HEK293 (cell line): ENCODE measurements around the gene WNT5B.

Experiments
- CTCF ChIA-PET: fragments of 350-600 bp; formaldehyde crosslinking; extraction: SDS; loops from one replicate; lab custom pipeline; 2021; ENCODE audit warnings: antibody characterized with exemption; lab: Yijun Ruan, JAX
- POLR2A ChIA-PET: fragments of 300-600 bp; formaldehyde crosslinking; extraction: SDS; loops from one replicate; lab custom pipeline; 2020; ENCODE audit warnings: antibody characterized with exemption, inconsistent platforms; lab: Yijun Ruan, JAX
- H3K27ac ChIP-seq: fragments of 200-500 bp; sonication (Bioruptor generic); 2 replicates; pipeline ENCODE4 v1.5.1; 2014; ENCODE audit warnings: low read depth, low read length, control low read depth, inconsistent platforms; ENCODE audit errors: extremely low read depth
- H3K36me3 ChIP-seq, 2 experiments: fragments of 200-500 bp in 1 of 2; sonication (Bioruptor generic) in 1 of 2; 1 replicate in 1 of 2; 2 replicates in 1 of 2; pipeline ENCODE4 v1.5.1; 2014 to 2017; ENCODE audit warnings: inconsistent platforms in 2 of 2, low read length in 2 of 2; ENCODE audit not compliant: control insufficient read depth in 2 of 2, insufficient read depth in 1 of 2
- H3K4me1 ChIP-seq: fragments of 200-500 bp; sonication (Bioruptor generic); 2 replicates; pipeline ENCODE4 v1.5.1; 2014; ENCODE audit warnings: mild to moderate bottlenecking, low read length, inconsistent platforms; ENCODE audit not compliant: control insufficient read depth, insufficient read depth
- H3K4me3 ChIP-seq: 2 replicates; pipeline ENCODE4 v1.5.1; 2011; ENCODE audit warnings: low read depth, mild to moderate bottlenecking, control low read depth, low read length, moderate library complexity
- H3K9me3 ChIP-seq: fragments of 200-500 bp; sonication (Bioruptor generic); 2 replicates; pipeline ENCODE4 v1.5.1; 2014; ENCODE audit warnings: low read depth, low read length, inconsistent platforms; ENCODE audit not compliant: control insufficient read depth, insufficient read depth
- CTCF ChIP-seq: fragments of 450-650 bp; formaldehyde crosslinking; IDR thresholded peaks from 2 replicates; pipeline ENCODE4 v1.5.1; 2016; ENCODE audit warnings: missing biosample characterization, missing genetic modification characterization
- KLF10 ChIP-seq: fragments of 450-650 bp; IDR thresholded peaks from 2 replicates; pipeline ENCODE4 v1.5.1; 2018; ENCODE audit warnings: missing biosample characterization, mild to moderate bottlenecking, missing genetic modification characterization
- KLF9 ChIP-seq: fragments of 450-650 bp; formaldehyde crosslinking; IDR thresholded peaks from 2 replicates; pipeline ENCODE4 v1.5.1; 2016; ENCODE audit warnings: missing biosample characterization, missing genetic modification characterization, low read depth
- MZF1 ChIP-seq: fragments of 450-650 bp; formaldehyde crosslinking; IDR thresholded peaks from 2 replicates; pipeline ENCODE4 v1.5.1; 2017; ENCODE audit warnings: missing biosample characterization, missing genetic modification characterization, borderline replicate concordance
- PRDM1 ChIP-seq: fragments of 450-650 bp; formaldehyde crosslinking; IDR thresholded peaks from 2 replicates; pipeline ENCODE4; 2016; ENCODE audit warnings: missing biosample characterization, missing genetic modification characterization
- TRIM28 ChIP-seq: IDR thresholded peaks from 2 replicates; pipeline ENCODE4 v1.6.1; 2011; ENCODE audit warnings: low read length, control low read depth, borderline replicate concordance
- WT1 ChIP-seq: fragments of 450-650 bp; formaldehyde crosslinking; IDR thresholded peaks from 2 replicates; pipeline ENCODE4 v1.5.1; 2016; ENCODE audit warnings: missing biosample characterization, missing genetic modification characterization
- ZBTB1 ChIP-seq: fragments of 450-650 bp; formaldehyde crosslinking; IDR thresholded peaks from 2 replicates; pipeline ENCODE4 v1.5.1; 2016; ENCODE audit warnings: missing biosample characterization, missing genetic modification characterization
- ZBTB20 ChIP-seq: fragments of 450-650 bp; formaldehyde crosslinking; IDR thresholded peaks from 2 replicates; pipeline ENCODE4 v1.5.1; 2016; ENCODE audit warnings: missing biosample characterization, missing genetic modification characterization
- ZBTB8A ChIP-seq: fragments of 450-650 bp; formaldehyde crosslinking; IDR thresholded peaks from 2 replicates; pipeline ENCODE4 v1.5.1; 2016; ENCODE audit warnings: missing biosample characterization, missing genetic modification characterization
- ZFP41 ChIP-seq: fragments of 450-650 bp; formaldehyde crosslinking; IDR thresholded peaks from 2 replicates; pipeline ENCODE4 v1.5.1; 2016; ENCODE audit warnings: missing biosample characterization, missing genetic modification characterization, borderline replicate concordance
- ZIC2 ChIP-seq: fragments of 450-650 bp; formaldehyde crosslinking; IDR thresholded peaks from 2 replicates; pipeline ENCODE4 v1.5.1; 2016; ENCODE audit warnings: missing biosample characterization, missing genetic modification characterization
- ZNF23 ChIP-seq: fragments of 450-650 bp; formaldehyde crosslinking; IDR thresholded peaks from 2 replicates; pipeline ENCODE4 v1.5.1; 2016; ENCODE audit warnings: missing biosample characterization, missing genetic modification characterization, borderline replicate concordance
- ZNF24 ChIP-seq: fragments of 450-650 bp; formaldehyde crosslinking; IDR thresholded peaks from 2 replicates; pipeline ENCODE4 v1.5.1; 2016; ENCODE audit warnings: missing biosample characterization, missing genetic modification characterization
- ZNF311 ChIP-seq: fragments of 450-650 bp; formaldehyde crosslinking; IDR thresholded peaks from 2 replicates; pipeline ENCODE4 v1.5.1; 2017; ENCODE audit warnings: missing biosample characterization, missing genetic modification characterization, borderline replicate concordance
- ZNF654 ChIP-seq: fragments of 450-650 bp; formaldehyde crosslinking; IDR thresholded peaks from 2 replicates; pipeline ENCODE4 v1.5.1; 2016; ENCODE audit warnings: low read depth, missing biosample characterization, missing genetic modification characterization
- ZNF660 ChIP-seq: fragments of 450-650 bp; IDR thresholded peaks from 2 replicates; pipeline ENCODE4 v1.5.1; 2018; ENCODE audit warnings: missing biosample characterization, mild to moderate bottlenecking, missing genetic modification characterization
- ZNF777 ChIP-seq: fragments of 450-650 bp; formaldehyde crosslinking; IDR thresholded peaks from 2 replicates; pipeline ENCODE4 v1.5.1; 2017; ENCODE audit warnings: missing biosample characterization, missing genetic modification characterization, borderline replicate concordance
- ZNF843 ChIP-seq: fragments of 450-650 bp; formaldehyde crosslinking; IDR thresholded peaks from 2 replicates; pipeline ENCODE4 v1.5.1; 2016; ENCODE audit warnings: missing biosample characterization, missing genetic modification characterization
- ZXDB ChIP-seq: fragments of 450-650 bp; formaldehyde crosslinking; IDR thresholded peaks from 2 replicates; pipeline ENCODE4 v1.5.1; 2016; ENCODE audit warnings: missing biosample characterization, missing genetic modification characterization
- TF ChIP-seq, protein P1 (sequence below): fragments of 450-650 bp; formaldehyde crosslinking; IDR thresholded peaks from 2 replicates; pipeline ENCODE4 v1.5.1; 2016; ENCODE audit warnings: missing biosample characterization, missing genetic modification characterization
- TF ChIP-seq, protein P2 (sequence below): fragments of 450-650 bp; formaldehyde crosslinking; IDR thresholded peaks from 2 replicates; pipeline ENCODE4; 2016; ENCODE audit warnings: missing biosample characterization, missing genetic modification characterization
- TF ChIP-seq, protein P3 (sequence below): fragments of 450-650 bp; formaldehyde crosslinking; IDR thresholded peaks from 2 replicates; pipeline ENCODE4 v1.5.1; 2016; ENCODE audit warnings: missing biosample characterization, missing genetic modification characterization
- TF ChIP-seq, protein P4 (sequence below): fragments of 450-650 bp; formaldehyde crosslinking; IDR thresholded peaks from 2 replicates; pipeline ENCODE4 v1.5.1; 2016; ENCODE audit warnings: missing biosample characterization, missing genetic modification characterization

Gene WNT5B

DNA sequence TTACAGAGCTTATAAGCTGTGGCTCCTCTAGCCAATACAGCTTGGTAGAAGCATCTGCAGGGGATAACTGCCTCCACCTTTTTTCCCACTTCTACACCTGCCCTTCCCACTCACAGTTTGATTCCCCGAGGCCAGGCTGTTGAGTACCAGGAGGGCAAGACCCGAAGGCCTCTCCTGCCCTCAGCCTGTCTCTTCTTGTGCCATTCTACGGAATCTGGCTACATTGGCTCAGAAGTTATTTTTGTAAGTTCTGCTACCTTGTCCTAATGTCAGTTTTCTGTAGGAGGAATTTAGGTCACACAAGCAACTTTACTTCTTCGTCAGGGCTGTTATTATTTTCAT, 46.4 kb upstream of the WNT5B start:
- Histone ChIP-seq H3K27ac (no peak overlapping the region), H3K4me3 (no peak overlapping the region), H3K4me1 (peaks cover 3% of the 10 kb centered on the region; the same call in 1 of the 2 replicates), H3K9me3 (no peaks in the 10 kb centered on the region), H3K36me3 (no peaks in the 10 kb centered on the region; a peak in 1 of 3 replicates)
- CTCF ChIA-PET = interaction anchor here (0.6 to 10.7 kb wide), 27 partner anchors 8 to 1030 kb away, joined by 3 to 196 read pairs (median 4); no protein-coding TSS in a partner anchor
- TF ChIP-seq ZBTB20 (tag by site-specific recombination) (0 out of 2 replicates have a peak, but pooled peaks have one; percentile 11), ZNF311 (tag by site-specific recombination) (no peak), ZNF843 (tag by site-specific recombination) (no peak), ZNF654 (tag by site-specific recombination) (no peak), ZNF777 (no peak), ZXDB (tag by site-specific recombination) (no peak)
- TF ChIP-seq, all 188 proteins: peak for 1
- POLR2A ChIA-PET = interaction anchor here (0.8 to 1.6 kb wide), 2 partner anchors 465 to 1140 kb away, joined by 3 to 9 read pairs; no protein-coding TSS in a partner anchor

DNA sequence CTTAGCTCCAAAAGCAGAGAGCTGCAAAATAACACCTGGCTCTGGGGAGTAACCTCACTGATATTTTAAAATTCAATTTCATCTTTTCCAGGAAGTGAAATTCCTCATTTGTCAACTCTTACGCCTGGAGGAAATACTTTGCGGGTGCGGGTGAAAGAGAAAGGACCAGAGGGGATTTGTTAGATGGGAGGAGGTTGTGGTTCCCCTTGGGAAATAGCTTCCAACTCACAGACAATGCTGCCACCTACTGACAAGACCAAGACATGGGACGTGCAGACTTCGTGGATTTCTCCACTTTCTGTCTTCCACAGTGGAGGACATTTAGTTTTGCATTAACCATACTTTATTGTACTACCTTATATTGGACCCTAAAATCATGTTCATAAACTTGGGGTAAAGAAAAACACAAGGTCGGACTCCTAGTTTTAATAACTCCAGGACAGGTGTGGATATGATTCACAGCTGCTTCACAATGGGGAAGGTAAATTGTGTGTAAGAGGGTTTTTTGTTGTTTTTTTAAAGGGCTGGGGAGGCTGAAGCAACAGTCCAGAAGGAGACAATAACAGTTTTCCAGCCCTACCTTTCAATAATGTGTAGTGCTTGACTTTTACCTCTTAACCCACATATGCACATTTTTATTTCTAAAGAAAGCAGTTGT, 45.5 kb upstream of the WNT5B start:
- POLR2A ChIA-PET = interaction anchor here (0.7 to 1.6 kb wide), 4 partner anchors 23 to 1141 kb away, joined by 3 to 9 read pairs (median 4); no protein-coding TSS in a partner anchor
- 0 out of 2 replicates have a peak, but pooled peaks have one; percentile 47 for TF ChIP-seq TRIM28
- no peak for TF ChIP-seq ZBTB1 (tag by site-specific recombination)
- TF ChIP-seq, protein P1, sequence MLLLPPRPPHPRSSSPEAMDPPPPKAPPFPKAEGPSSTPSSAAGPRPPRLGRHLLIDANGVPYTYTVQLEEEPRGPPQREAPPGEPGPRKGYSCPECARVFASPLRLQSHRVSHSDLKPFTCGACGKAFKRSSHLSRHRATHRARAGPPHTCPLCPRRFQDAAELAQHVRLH (tag by site-specific recombination) = peak; percentile 26; the same call in 1 of the 2 replicates
- TF ChIP-seq, protein P2, sequence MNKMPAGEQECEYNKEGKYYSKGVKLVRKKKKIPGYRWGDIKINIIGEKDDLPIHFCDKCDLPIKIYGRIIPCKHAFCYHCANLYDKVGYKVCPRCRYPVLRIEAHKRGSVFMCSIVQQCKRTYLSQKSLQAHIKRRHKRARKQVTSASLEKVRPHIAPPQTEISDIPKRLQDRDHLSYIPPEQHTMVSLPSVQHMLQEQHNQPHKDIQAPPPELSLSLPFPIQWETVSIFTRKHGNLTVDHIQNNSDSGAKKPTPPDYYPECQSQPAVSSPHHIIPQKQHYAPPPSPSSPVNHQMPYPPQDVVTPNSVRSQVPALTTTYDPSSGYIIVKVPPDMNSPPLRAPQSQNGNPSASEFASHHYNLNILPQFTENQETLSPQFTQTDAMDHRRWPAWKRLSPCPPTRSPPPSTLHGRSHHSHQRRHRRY (tag by site-specific recombination) = no peak
- no peak for TF ChIP-seq ZFP41 (tag by site-specific recombination)
- TF ChIP-seq PRDM1 (tag by site-specific recombination) = peak; percentile 82
- TF ChIP-seq ZIC2 (tag by site-specific recombination) = no peak
- no peak for TF ChIP-seq ZNF311 (tag by site-specific recombination)
- TF ChIP-seq ZNF24 (tag by site-specific recombination) = peak; percentile 25; the same call in 1 of the 2 replicates
- TF ChIP-seq ZNF23 (tag by site-specific recombination) = no peak
- no peak; the same call in 1 of the 2 replicates for TF ChIP-seq ZNF660 (tag by site-specific recombination)
- TF ChIP-seq ZBTB8A = 0 out of 2 replicates have a peak, but pooled peaks have one; percentile 26
- TF ChIP-seq, protein P3, sequence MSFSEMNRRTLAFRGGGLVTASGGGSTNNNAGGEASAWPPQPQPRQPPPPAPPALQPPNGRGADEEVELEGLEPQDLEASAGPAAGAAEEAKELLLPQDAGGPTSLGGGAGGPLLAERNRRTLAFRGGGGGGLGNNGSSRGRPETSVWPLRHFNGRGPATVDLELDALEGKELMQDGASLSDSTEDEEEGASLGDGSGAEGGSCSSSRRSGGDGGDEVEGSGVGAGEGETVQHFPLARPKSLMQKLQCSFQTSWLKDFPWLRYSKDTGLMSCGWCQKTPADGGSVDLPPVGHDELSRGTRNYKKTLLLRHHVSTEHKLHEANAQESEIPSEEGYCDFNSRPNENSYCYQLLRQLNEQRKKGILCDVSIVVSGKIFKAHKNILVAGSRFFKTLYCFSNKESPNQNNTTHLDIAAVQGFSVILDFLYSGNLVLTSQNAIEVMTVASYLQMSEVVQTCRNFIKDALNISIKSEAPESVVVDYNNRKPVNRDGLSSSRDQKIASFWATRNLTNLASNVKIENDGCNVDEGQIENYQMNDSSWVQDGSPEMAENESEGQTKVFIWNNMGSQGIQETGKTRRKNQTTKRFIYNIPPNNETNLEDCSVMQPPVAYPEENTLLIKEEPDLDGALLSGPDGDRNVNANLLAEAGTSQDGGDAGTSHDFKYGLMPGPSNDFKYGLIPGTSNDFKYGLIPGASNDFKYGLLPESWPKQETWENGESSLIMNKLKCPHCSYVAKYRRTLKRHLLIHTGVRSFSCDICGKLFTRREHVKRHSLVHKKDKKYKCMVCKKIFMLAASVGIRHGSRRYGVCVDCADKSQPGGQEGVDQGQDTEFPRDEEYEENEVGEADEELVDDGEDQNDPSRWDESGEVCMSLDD (tag by site-specific recombination) = peak; percentile 68
- TF ChIP-seq CTCF = peak; percentile 85
- no peak for TF ChIP-seq KLF9 (tag by site-specific recombination)
- peak; percentile 95 for TF ChIP-seq MZF1 (tag by site-specific recombination)
- TF ChIP-seq, protein P4, sequence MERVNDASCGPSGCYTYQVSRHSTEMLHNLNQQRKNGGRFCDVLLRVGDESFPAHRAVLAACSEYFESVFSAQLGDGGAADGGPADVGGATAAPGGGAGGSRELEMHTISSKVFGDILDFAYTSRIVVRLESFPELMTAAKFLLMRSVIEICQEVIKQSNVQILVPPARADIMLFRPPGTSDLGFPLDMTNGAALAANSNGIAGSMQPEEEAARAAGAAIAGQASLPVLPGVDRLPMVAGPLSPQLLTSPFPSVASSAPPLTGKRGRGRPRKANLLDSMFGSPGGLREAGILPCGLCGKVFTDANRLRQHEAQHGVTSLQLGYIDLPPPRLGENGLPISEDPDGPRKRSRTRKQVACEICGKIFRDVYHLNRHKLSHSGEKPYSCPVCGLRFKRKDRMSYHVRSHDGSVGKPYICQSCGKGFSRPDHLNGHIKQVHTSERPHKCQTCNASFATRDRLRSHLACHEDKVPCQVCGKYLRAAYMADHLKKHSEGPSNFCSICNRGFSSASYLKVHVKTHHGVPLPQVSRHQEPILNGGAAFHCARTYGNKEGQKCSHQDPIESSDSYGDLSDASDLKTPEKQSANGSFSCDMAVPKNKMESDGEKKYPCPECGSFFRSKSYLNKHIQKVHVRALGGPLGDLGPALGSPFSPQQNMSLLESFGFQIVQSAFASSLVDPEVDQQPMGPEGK (tag by site-specific recombination) = 0 out of 2 replicates have a peak, but pooled peaks have one; percentile 26
- peak; percentile 32; the same call in 1 of the 2 replicates for TF ChIP-seq KLF10 (tag by site-specific recombination)
- TF ChIP-seq WT1 = peak; percentile 56; the same call in 1 of the 2 replicates
- TF ChIP-seq ZNF654 (tag by site-specific recombination) = peak; percentile 100

More for the DNA sequence above, 45.5 kb upstream of the WNT5B start:
- H3K9me3 ChIP-seq = no peaks in the 10 kb centered on the region
- no peaks in the 10 kb centered on the region; a peak in 1 of 3 replicates for H3K36me3 ChIP-seq
- H3K4me3 ChIP-seq = no peak overlapping the region
- CTCF ChIA-PET = interaction anchor here (0.6 to 10.7 kb wide), 39 partner anchors 9 to 1683 kb away, joined by 3 to 196 read pairs (median 4); no protein-coding TSS in a partner anchor
- no peak overlapping the region for H3K27ac ChIP-seq
- peaks cover 8% of the 10 kb centered on the region for H3K4me1 ChIP-seq
